Colon (tissue), 2 donors: ENCODE results near the gene TET1.
"Not testable (repeated sequence)": the region's sequence is repeated elsewhere in the genome, so short reads cannot be mapped to it uniquely, and the experiment has no call there.

Experiments
- FAIRE-seq: peaks from 2 replicates; lab custom pipeline; 2012; peaks lifted over from hg19 to GRCh38; lab: Jason Lieb, UNC
- donor health status: control.
- donor health status: control.

Gene TET1

GRCh38 chr10:68713065-68713464 lies 152.9 kb downstream of the TET1 start:
- FAIRE-seq: not testable (repeated sequence)

- FAIRE-seq: no peak
Observed at GRCh38 chr10:68717435-68717834, 157.3 kb downstream of the TET1 start.

- peak; percentile 55 for FAIRE-seq
Observed at GRCh38 chr10:68720793-68721672, 160.9 kb downstream of the TET1 start, which contains the start of gene CCAR1. TSS of gene CCAR1 (plus strand) at chr10:68721239. CDS start at chr10:68722505, 1,266 bp downstream.

- no peak for FAIRE-seq
Observed at GRCh38 chr10:68721673-68722335, 161.7 kb downstream of the TET1 start.

- no peak for FAIRE-seq
Observed at GRCh38 chr10:68725016-68725415, 164.9 kb downstream of the TET1 start.

GRCh38 chr10:68727146-68727545 lies 167.0 kb downstream of the TET1 start:
- FAIRE-seq: no peak

GRCh38 chr10:68732651-68733050 lies 172.5 kb downstream of the TET1 start:
- no peak for FAIRE-seq

- FAIRE-seq: no peak
Observed at GRCh38 chr10:68734349-68734748, 174.2 kb downstream of the TET1 start.

GRCh38 chr10:68735119-68735518 lies 175.0 kb downstream of the TET1 start:
- no peak for FAIRE-seq

- FAIRE-seq: not testable (repeated sequence)
Observed at GRCh38 chr10:68735739-68736138, 175.6 kb downstream of the TET1 start.

GRCh38 chr10:68740676-68741075 lies 180.5 kb downstream of the TET1 start:
- not testable (repeated sequence) for FAIRE-seq

- no peak for FAIRE-seq
Observed at GRCh38 chr10:68742397-68742796, 182.3 kb downstream of the TET1 start.
